Brain microvascular endothelial cell (primary cell): ENCODE measurements around the gene DIPK1B.
"Not testable (repeated sequence)": the region's sequence is repeated elsewhere in the genome, so short reads cannot be mapped to it uniquely, and the experiment has no call there.

Source experiments
- DNase-seq: peaks from one replicate; pipeline ENCODE4 v3.0.0-alpha.2; 2020
- H3K27ac ChIP-seq: fragments of 250-450 bp; sonication (Bioruptor Pico); 2 replicates; pipeline ENCODE4 v1.5.1; 2020; ENCODE audit warnings: mild to moderate bottlenecking, moderate library complexity
- H3K27me3 ChIP-seq: fragments of 250-450 bp; sonication (Bioruptor Pico); replicated peaks from 2 replicates; pipeline ENCODE4 v1.5.1; 2020; ENCODE audit warnings: mild to moderate bottlenecking
- H3K36me3 ChIP-seq: fragments of 250-450 bp; sonication (Bioruptor Pico); replicated peaks from 2 replicates; pipeline ENCODE4 v1.5.1; 2020; ENCODE audit warnings: mild to moderate bottlenecking
- H3K4me3 ChIP-seq: 2 replicates; pipeline ENCODE4 v1.5.1; 2011; ENCODE audit warnings: low read depth, mild to moderate bottlenecking, control low read depth, low read length, moderate library complexity
- in situ Hi-C: cut with HindIII; loops from 2 replicates; pipeline ENCODE4 v1.10.0; 2017; ENCODE audit warnings: low sequenced_read_pairs, low pct_ligation_motif_present
- TF ChIP-seq, protein P1 (sequence below): IDR thresholded peaks from 2 replicates; pipeline ENCODE4 v1.5.1; 2011; ENCODE audit warnings: low read depth, mild to moderate bottlenecking, moderate library complexity, low read length, control low read depth, inconsistent platforms; ENCODE audit errors: missing control alignments

The DIPK1B gene

DNA sequence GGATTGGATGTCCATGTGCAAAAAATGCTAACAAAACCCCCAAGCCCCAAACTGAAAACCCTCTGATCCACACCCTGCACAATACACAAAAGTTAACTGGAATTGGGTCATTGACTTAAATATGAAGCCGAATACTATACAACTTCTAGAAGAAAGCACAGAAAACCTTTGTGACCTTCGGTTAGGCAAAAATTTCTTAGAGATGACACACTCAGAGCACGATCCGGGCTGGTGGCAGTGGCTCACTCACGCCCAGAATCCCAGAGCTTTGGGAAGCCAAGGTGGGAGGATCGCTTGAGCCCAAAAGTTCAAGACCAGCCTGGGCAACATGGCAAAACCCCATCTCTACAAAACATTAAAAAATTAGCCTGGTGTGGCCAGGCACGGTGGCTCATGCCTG lies 1.8 kb upstream of the DIPK1B start:
- Histone ChIP-seq H3K36me3 (no peaks in the 10 kb centered on the region), H3K27me3 (no peaks in the 10 kb centered on the region), H3K4me3 (no peak overlapping the region), H3K27ac (no peak overlapping the region)
- in situ Hi-C loops = no loop called here
- TF ChIP-seq, protein P1, sequence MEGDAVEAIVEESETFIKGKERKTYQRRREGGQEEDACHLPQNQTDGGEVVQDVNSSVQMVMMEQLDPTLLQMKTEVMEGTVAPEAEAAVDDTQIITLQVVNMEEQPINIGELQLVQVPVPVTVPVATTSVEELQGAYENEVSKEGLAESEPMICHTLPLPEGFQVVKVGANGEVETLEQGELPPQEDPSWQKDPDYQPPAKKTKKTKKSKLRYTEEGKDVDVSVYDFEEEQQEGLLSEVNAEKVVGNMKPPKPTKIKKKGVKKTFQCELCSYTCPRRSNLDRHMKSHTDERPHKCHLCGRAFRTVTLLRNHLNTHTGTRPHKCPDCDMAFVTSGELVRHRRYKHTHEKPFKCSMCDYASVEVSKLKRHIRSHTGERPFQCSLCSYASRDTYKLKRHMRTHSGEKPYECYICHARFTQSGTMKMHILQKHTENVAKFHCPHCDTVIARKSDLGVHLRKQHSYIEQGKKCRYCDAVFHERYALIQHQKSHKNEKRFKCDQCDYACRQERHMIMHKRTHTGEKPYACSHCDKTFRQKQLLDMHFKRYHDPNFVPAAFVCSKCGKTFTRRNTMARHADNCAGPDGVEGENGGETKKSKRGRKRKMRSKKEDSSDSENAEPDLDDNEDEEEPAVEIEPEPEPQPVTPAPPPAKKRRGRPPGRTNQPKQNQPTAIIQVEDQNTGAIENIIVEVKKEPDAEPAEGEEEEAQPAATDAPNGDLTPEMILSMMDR = no peak
- DNase-seq = no peak

DNA sequence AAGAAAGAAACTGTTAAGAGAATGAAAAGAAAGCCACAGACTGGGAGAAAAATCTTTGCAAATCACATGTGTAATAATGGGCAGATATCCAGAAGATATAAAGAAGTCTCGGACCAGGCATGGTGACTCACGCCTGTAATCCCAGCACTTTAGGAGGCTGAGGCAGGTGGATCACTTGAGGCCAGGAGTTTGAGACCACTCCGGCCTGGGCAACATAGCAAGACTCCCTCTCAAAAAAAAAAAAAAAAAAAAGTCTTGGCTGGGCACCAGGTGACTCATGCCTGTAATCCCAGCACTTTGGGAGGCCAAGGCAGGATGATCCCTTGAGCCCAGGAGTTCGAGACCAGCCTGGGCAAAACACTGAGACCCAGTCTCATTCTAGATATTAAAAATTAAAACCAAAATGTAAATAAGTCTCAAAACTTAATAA lies 1.1 kb upstream of the DIPK1B start:
- H3K4me3 ChIP-seq, H3K27ac ChIP-seq: not testable (repeated sequence)
- DNase-seq = peak; percentile 47

DNA sequence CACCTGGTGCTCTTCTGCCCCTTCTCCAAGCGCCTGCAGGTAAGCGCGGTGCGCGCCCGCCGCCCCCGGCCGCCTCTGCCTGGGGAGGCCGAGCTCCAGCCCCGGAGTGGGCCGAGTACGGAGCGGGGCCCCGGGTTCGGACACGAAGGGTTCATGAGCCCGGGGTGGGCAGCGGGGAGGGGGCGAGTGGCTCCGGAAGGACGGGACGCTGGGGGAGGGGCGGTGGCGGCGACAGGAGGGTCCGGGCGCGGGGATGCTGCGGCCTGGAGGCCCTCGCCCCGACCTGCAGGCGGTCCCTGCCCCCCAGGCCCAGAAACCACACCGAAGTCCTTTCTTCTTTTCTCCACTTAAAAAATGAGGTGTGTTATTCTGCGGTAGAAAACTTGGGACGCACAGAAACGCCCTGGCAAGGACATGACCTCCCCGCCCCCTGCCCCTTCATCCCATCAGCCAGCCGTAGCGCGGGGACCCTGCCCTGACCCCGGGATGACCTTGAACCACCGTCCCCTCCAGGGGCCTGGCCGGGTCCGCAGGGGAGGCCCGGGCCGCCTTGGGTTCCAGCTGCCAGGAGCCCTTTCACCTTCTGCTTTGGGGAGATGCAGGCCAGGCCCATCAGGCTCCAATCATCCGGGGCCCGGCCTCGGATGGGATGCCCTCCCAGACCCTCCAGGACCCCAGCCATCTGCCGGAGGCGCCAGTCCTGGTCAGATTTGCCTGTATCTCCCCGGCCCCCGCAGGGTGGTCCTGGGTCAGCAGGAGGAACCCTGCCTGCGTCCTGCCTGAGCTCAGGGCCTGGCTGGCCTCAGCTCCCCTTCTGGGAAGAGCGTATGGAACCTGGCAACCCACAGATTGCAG lies 545 bp downstream of the DIPK1B start:
- TF ChIP-seq, protein P1 = no peak
- Histone ChIP-seq H3K36me3 (no peaks in the 10 kb centered on the region), H3K27me3 (no peaks in the 10 kb centered on the region), H3K4me3 (peak overlapping the region; percentile 20), H3K27ac (no peak overlapping the region)
- no peak for DNase-seq
- in situ Hi-C loops = no loop called here

More for the DNA sequence above, 1.1 kb upstream of the DIPK1B start:
- H3K36me3 ChIP-seq, H3K27me3 ChIP-seq, in situ Hi-C loops: not testable (repeated sequence)

DNA sequence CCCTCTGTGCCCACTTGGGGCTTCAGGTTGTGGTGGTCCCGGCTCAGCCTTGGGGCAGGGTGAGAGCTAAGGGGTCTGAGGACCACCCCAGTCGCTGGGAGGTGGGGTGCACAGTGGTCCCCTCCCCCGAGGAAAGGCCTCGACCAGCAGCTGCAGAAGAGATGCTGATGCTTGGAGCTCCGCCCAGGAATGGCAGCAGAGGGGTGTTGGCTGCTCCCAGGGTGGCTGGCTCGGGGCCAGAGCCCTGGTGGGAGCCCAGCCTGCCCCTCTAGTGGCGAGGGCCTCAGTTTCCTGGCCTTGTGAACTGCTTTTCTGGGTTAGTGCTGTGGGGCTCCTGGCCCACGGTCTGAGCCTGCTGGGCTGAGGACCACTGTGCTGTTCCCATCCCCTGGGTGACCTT lies 1.2 kb downstream of the DIPK1B start:
- DNase-seq = no peak
- H3K27me3 ChIP-seq = no peaks in the 10 kb centered on the region
- TF ChIP-seq, protein P1 = no peak
- in situ Hi-C loops = no loop called here
- H3K4me3 ChIP-seq = no peak overlapping the region
- no peak overlapping the region for H3K27ac ChIP-seq
- no peaks in the 10 kb centered on the region for H3K36me3 ChIP-seq

- H3K4me3 ChIP-seq = no peak overlapping the region
- H3K27me3 ChIP-seq = no peaks in the 10 kb centered on the region
- H3K36me3 ChIP-seq = no peaks in the 10 kb centered on the region
- H3K27ac ChIP-seq = no peak overlapping the region
- no peak for DNase-seq
- TF ChIP-seq, protein P1 = no peak
- in situ Hi-C loops = no loop called here
These were observed 1.9 kb downstream of the DIPK1B start for GRCh38 chr9:136714096-136714892.

DNA sequence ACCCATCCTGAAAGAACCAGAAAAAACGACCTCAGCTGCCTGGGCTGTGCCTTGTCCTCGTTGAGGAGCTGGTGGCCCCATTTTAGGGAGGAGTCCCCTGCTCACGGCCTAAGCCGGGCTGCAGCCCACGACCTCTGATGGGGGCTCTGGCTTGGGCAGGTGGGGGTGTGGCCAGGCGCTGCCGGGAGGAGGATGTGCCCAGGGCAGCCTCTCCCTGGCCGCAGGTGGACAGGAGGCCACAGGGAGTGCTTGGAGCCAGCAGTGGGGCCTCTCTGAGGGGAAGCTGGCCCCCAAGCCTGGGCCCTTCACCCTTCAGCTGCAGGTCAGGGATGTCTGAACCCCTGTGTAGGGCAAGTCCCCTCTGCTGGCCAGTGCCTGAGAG lies 2.5 kb downstream of the DIPK1B start:
- no peak for DNase-seq
- Histone ChIP-seq H3K27me3 (no peaks in the 10 kb centered on the region), H3K27ac (no peak overlapping the region), H3K4me3 (no peak overlapping the region), H3K36me3 (no peaks in the 10 kb centered on the region)
- in situ Hi-C loops = no loop called here
- TF ChIP-seq, protein P1 = no peak
